Astrocyte of the cerebellum (primary cell): ENCODE results near the gene TTC38.

Source experiments
- DNase-seq: peaks from one replicate; pipeline ENCODE4 v3.0.0-alpha.2; 2011; ENCODE audit warnings: low read depth
- H3K4me3 ChIP-seq: 2 replicates; pipeline ENCODE4 v1.5.1; 2011; ENCODE audit warnings: mild to moderate bottlenecking, low read depth, low read length, moderate library complexity
- in situ Hi-C: cut with HindIII; loops from 2 replicates; pipeline ENCODE4 v1.10.0; 2017; ENCODE audit warnings: low sequenced_read_pairs
- TF ChIP-seq, protein P1 (sequence below): IDR thresholded peaks from 2 replicates; pipeline ENCODE4 v1.5.1; 2012; ENCODE audit warnings: low read length, low read depth, moderate library complexity, mild to moderate bottlenecking; ENCODE audit errors: missing control alignments

Gene TTC38

DNA sequence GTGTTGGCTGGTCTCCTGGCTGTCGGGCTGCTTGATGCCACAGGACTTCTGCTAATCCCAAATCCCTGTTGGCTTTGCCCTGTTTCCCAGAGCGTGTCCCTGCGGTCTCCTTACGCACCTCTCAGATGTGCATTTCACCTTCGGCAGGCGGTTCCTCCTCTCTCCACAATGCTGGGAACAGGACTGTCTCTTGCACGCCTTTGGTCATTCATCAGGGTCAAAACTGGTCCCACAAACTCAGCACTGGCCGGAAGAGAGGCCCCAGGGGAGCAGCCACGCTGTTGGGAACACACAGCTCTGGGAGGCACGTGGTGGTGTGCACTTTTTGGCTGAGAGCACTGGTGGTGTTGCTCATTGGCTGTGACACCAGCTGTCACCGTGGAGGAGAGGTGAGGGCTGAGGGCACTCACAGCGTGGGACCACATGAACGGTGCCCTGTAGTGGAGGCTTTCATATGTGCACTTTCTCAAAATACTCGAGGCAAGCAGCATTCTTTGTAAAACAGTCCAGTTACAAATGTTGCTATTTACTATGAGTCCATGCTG, 52.4 kb downstream of the TTC38 start:
- no peak for DNase-seq
- in situ Hi-C loops = loop anchor here (25.0 kb wide), 1 partner anchor 308 kb away; no protein-coding TSS in a partner anchor
- no peak overlapping the region for H3K4me3 ChIP-seq
- TF ChIP-seq, protein P1, sequence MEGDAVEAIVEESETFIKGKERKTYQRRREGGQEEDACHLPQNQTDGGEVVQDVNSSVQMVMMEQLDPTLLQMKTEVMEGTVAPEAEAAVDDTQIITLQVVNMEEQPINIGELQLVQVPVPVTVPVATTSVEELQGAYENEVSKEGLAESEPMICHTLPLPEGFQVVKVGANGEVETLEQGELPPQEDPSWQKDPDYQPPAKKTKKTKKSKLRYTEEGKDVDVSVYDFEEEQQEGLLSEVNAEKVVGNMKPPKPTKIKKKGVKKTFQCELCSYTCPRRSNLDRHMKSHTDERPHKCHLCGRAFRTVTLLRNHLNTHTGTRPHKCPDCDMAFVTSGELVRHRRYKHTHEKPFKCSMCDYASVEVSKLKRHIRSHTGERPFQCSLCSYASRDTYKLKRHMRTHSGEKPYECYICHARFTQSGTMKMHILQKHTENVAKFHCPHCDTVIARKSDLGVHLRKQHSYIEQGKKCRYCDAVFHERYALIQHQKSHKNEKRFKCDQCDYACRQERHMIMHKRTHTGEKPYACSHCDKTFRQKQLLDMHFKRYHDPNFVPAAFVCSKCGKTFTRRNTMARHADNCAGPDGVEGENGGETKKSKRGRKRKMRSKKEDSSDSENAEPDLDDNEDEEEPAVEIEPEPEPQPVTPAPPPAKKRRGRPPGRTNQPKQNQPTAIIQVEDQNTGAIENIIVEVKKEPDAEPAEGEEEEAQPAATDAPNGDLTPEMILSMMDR = no peak

DNA sequence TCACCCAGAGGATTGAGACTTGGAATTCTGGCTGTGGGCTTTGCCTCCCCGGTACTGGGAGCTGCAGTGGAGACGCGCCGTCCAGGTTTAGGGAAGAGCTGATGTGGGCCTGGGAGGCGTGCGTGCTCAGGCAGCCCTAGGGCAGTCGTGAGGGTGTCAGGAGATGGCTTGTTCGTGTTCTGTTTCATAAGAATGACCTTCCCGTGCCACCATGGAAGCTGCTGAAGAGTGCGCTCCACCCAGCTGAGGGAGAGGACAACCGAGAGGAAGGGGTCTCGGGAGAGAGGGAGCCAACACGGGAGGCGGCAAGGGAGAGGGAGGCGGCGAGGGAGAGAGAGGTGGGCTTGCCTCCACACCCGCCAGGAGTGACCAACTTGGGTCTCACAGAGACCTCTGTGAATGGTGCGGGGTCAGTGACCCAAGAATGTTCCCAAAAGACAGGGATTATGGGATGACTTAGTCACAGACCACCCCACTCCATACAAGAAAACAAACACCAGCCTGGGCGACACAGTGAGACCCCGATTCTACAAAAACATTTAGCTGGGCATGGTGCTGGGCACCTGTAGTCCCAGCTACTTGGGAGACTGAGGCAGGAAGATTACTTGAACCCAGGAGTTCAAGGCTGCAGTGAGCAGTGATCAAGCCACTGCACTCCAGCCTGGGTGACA, 53.0 kb downstream of the TTC38 start:
- in situ Hi-C loops = loop anchor here (25.0 kb wide), 1 partner anchor 309 kb away; no protein-coding TSS in a partner anchor
- no peak overlapping the region for H3K4me3 ChIP-seq
- TF ChIP-seq, protein P1 = no peak
- DNase-seq = no peak

DNA sequence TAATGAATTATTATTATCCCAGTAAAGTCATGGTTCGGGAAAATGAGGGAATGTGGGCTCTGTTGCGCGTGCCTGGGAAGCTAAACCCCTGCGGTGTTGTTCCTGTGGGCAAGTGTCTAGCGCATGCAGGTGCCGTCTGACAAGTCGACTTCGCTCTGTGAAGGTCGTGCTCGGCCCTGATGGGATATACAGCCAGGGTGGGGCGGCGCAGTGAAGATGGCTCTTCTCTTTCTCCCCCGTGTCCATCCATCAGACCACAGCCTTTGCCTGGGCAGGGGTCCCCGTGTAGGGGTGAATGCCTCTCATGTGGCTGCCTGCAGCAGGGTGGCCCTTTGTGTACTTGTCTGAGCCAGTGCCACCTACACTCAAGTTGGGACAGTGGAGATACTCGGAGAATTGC, 54.9 kb downstream of the TTC38 start:
- TF ChIP-seq, protein P1 = no peak
- no peak for DNase-seq
- no peak overlapping the region for H3K4me3 ChIP-seq
- in situ Hi-C loops = loop anchor here (25.0 kb wide), 1 partner anchor 310 kb away; no protein-coding TSS in a partner anchor

DNA sequence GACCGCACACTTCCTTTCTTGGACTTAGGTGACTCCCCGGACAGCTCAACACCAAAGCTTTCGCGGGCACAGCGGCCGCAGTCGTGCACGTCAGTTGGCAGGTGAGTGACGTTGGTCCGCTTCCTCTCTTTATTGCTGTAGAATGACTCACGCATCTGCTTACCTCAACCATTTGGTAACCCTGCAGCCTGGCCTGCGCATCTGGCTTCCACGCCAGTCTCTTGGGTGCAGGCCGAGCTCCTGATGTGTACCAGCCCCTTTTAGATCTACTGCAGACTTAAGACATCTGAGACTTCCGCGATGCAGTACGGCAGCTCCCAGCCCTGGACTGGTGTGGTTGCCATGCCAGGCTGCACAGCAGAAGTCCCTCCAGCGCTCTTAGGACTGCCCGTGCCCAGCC, 55.4 kb downstream of the TTC38 start:
- no peak overlapping the region for H3K4me3 ChIP-seq
- TF ChIP-seq, protein P1 = no peak
- no peak for DNase-seq
- in situ Hi-C loops = loop anchor here (25.0 kb wide), 1 partner anchor 311 kb away; no protein-coding TSS in a partner anchor

DNA sequence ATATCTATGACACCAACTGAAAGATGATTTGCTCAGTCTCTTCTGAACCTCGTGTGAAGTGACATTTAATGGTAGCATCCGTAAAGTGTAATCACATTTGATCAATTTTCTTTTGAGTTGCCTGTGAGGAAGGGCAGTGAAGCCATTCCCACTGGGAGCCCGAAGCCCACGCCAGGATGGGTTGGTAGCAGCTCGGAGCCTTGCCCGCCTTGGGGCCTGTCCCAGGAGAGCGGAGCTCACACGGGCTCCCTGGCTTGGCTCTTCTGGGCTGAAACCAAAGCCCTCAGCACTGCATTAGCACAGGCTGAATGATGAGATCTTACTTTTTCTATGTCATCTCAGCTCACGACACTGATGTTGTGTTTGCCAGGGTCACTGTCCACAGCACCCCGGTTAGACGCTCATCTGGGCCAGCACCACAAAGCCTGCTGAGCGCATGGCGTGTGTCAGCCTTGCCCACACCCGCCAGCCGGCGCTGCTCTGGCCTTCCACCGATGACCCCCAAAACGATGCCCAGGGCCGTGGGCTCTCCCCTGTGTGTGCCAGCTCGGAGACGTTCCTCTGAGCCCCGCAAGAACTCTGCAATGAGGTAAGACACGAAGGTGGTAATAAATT, 58.4 kb downstream of the TTC38 start:
- in situ Hi-C loops = no loop called here

More for the DNA sequence above, 58.4 kb downstream of the TTC38 start:
- TF ChIP-seq, protein P1 = no peak
- H3K4me3 ChIP-seq = no peak overlapping the region
- no peak for DNase-seq
